Measurements from ENCODE around the gene APOM. TPM values are rescaled to one million over a fixed set of nuclear protein-coding genes. Genes with fewer than 3 reads are reported as not detected.

Gene APOM
- total RNA-seq, 4 donors from 2014 or later, result 2.2 to 5.5 TPM; not detected in 2

- no peaks in the 10 kb centered on the region for H3K27me3 ChIP-seq
- H3K4me1 ChIP-seq, result peaks cover 0 to 27% (median 20%) of the 10 kb centered on the region in 4 donors
- peak; percentile 98 for DNase-seq
- no peaks in the 10 kb centered on the region for H3K9me3 ChIP-seq
- peak overlapping the region; percentile 46 to 99 (median 76) for H3K4me3 ChIP-seq
- WGBS, 2 donors (ENCODE audit: low coverage in 1 of 2), result 0 to 1% methylated on average over 22 to 50 of the region's 50 CpGs
- H3K36me3 ChIP-seq, result peaks cover 0 to 16% (median 8%) of the 10 kb centered on the region in 4 donors
- in situ Hi-C loops (cut with MboI; ENCODE audit: low pct_ligation_motif_present in 1 of 4, low pct_unique_long_range_greater_than_20kb in 1 of 4, low sequenced_read_pairs in 3 of 4) (no loop called here), intact Hi-C loops (cut with DNase I; ENCODE audit: low total_unique reads) (no loop called here)
- H3K27ac ChIP-seq, result peak overlapping the region; percentile 94 to 99 (median 97)
- peak; percentile 96 for TF ChIP-seq POLR2A (IDR thresholded peaks at IDR 0.05)
- TF ChIP-seq POLR2AphosphoS5 (IDR thresholded peaks at IDR 0.05), result peak; percentile 84 to 89 (median 86)
- peak in 1 of 5 experiments; percentile 27 for TF ChIP-seq CTCF (IDR thresholded peaks at IDR 0.05)
- TF ChIP-seq EP300 (IDR thresholded peaks at IDR 0.05; ENCODE audit: low read depth), result no peak
Observed at GRCh38 chr6:31619805-31620585, 35.7 kb upstream of the APOM start.

DNA sequence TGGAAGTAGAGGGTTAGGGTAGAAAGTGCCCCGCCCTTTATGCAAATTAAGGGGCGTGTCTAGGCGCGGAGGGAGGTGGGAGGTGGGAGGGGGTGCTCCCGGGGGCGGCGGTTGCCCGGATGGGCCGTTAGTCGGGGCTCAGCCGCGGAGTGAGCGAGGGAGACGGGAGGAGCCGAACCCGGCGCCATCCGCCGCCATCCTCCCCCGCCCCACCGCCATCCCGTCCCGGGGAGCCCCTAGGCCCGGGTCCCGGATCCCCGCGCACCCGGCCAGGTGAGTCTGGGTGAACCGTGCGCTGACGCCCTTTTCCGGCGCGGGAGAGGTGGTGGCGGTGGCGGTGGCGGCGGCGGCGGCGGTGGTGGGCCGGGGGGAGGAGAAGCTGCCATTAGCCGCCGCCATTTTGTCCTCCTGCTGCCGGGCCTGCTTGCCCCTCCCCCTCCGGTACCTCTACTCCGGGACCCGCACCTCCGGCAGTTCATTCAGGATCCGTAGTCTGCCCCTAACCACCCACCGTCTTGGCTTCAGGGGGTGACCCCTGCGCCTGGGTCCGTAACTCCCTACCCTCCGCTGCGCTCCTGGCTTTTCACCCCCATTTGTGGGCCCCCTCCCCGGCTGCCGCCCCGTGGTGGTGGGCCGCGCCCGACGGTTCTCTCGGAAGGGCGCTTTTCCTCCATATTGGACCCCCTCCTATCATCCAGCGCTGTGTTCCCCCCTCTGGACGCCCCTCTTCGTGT lies 34.9 kb upstream of the APOM start, which contains the start of gene PRRC2A:
Gene PRRC2A, plus strand, starts transcription at position 130 of the 734 bp plus-strand sequence. CDS start 2,075 bp downstream, outside the sequence.
- peak; percentile 96 for DNase-seq
- WGBS, 2 donors (ENCODE audit: low coverage in 1 of 2), result 0% methylated on average over 4 to 29 of the region's 67 CpGs
- peak within 1 kb of the TSS; percentile 94 to 99 (median 97) for H3K27ac ChIP-seq
- no peaks in the 10 kb centered on the region for H3K27me3 ChIP-seq
- intact Hi-C loops (cut with DNase I; ENCODE audit: low total_unique reads), result no loop called here
- peaks cover 0 to 22% (median 20%) of the 10 kb centered on the region in 4 donors for H3K4me1 ChIP-seq
- peak within 1 kb of the TSS; percentile 64 to 99 (median 76) for H3K4me3 ChIP-seq
- in situ Hi-C loops (cut with MboI; ENCODE audit: low pct_ligation_motif_present in 1 of 4, low pct_unique_long_range_greater_than_20kb in 1 of 4, low sequenced_read_pairs in 3 of 4), result no loop called here
- no peaks in the 10 kb centered on the region for H3K9me3 ChIP-seq
- peak in 1 of 3 donors; percentile 39 for TF ChIP-seq POLR2AphosphoS5 (IDR thresholded peaks at IDR 0.05)
- TF ChIP-seq POLR2A (IDR thresholded peaks at IDR 0.05), result no peak
- H3K36me3 ChIP-seq, result peaks cover 0 to 23% (median 13%) of the 10 kb centered on the region in 4 donors

- H3K27me3 ChIP-seq, result no peaks in the 10 kb centered on the region
- TF ChIP-seq EP300 (IDR thresholded peaks at IDR 0.05; ENCODE audit: low read depth) (no peak), POLR2AphosphoS5 (IDR thresholded peaks at IDR 0.05) (no peak), POLR2A (IDR thresholded peaks at IDR 0.05) (no peak), CTCF (IDR thresholded peaks at IDR 0.05) (no peak)
- H3K4me1 ChIP-seq, result peaks cover 0 to 22% (median 20%) of the 10 kb centered on the region in 4 donors
- peak overlapping the region; percentile 94 to 99 (median 97) for H3K27ac ChIP-seq
- intact Hi-C loops (cut with DNase I; ENCODE audit: low total_unique reads) (no loop called here), in situ Hi-C loops (cut with MboI; ENCODE audit: low pct_ligation_motif_present in 1 of 4, low pct_unique_long_range_greater_than_20kb in 1 of 4, low sequenced_read_pairs in 3 of 4) (no loop called here)
- DNase-seq, result no peak
- WGBS, 2 donors (ENCODE audit: low coverage in 1 of 2), result 5 to 6% methylated on average over 9 to 15 of the region's 15 CpGs
- no peaks in the 10 kb centered on the region for H3K9me3 ChIP-seq
- peak overlapping the region; percentile 64 to 99 (median 76) for H3K4me3 ChIP-seq
- H3K36me3 ChIP-seq, result peaks cover 0 to 30% (median 16%) of the 10 kb centered on the region in 4 donors
Observed at GRCh38 chr6:31621320-31621939, 34.3 kb upstream of the APOM start.

DNA sequence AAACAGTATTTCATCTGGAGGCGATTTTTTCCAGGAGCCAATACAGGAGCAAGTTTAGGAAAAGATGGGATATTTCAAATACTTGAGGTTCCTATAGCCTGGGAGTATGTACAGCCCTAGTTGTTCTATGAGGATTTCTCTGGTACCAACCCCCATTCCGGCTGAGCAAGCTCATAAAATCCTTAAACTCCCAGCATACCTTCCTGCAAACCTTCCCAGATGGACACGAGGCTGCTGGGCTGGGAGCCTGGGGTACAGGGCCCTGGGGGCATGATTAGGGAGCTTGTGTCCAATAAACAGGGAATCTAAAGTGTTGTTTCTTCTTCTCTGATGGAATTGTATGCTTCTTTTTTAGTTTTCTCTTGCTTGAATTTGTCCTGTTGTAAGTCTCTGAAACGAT lies 33.7 kb upstream of the APOM start:
- Histone ChIP-seq H3K4me3 (peak overlapping the region in 3 of 4 donors; percentile 73 to 99 (median 79)), H3K36me3 (peaks cover 0 to 36% (median 19%) of the 10 kb centered on the region in 4 donors), H3K27me3 (no peaks in the 10 kb centered on the region), H3K9me3 (no peaks in the 10 kb centered on the region), H3K4me1 (peaks cover 0 to 22% (median 20%) of the 10 kb centered on the region in 4 donors), H3K27ac (peak overlapping the region; percentile 94 to 99 (median 97))
- DNase-seq, result peak; percentile 33
- no peak for TF ChIP-seq POLR2AphosphoS5 (IDR thresholded peaks at IDR 0.05)
- no peak for TF ChIP-seq POLR2A (IDR thresholded peaks at IDR 0.05)
- no peak for TF ChIP-seq EP300 (IDR thresholded peaks at IDR 0.05; ENCODE audit: low read depth)
- no peak for TF ChIP-seq CTCF (IDR thresholded peaks at IDR 0.05)
- intact Hi-C loops (cut with DNase I; ENCODE audit: low total_unique reads), result no loop called here
- in situ Hi-C loops (cut with MboI; ENCODE audit: low pct_ligation_motif_present in 1 of 4, low pct_unique_long_range_greater_than_20kb in 1 of 4, low sequenced_read_pairs in 3 of 4), result no loop called here
- 13 to 15% methylated on average over 2 to 4 of the region's 4 CpGs for WGBS, 2 donors (ENCODE audit: low coverage in 1 of 2)

Measured in transverse colon (tissue), 4 donors.